ENCODE data around the gene PRAMEF11. TPM values are rescaled to one million over a fixed set of nuclear protein-coding genes. Genes with fewer than 3 reads are reported as not detected.
"Not testable (repeated sequence)": the region's sequence is repeated elsewhere in the genome, so short reads cannot be mapped to it uniquely, and the experiment has no call there.

The PRAMEF11 gene
- total and polyA plus RNA-seq, 10 of the 15 experiments (the other 5 are each of a cell fraction or from before 2014, with no cell fraction given): not detected

DNA sequence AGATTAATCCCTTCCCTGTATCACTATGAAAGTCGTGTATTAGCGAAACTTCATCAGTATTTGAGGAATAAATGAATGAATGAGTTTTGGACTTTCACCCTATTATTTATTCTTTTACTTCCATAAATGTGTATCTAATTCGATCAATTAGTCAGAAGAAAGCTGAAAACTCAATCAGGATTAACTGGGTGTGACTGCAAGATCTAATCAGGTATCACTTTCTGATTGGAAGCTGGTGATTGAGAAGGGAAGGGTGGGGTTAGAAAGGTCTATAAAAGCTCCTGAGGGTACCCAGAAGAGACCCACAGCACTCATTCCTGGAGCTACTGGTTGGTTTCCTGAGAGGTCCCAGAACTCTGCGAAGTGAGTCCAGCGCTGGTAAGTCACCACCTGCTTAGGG is 40.1 kb downstream of the PRAMEF11 start, which contains the start of gene PRAMEF1:
PRAMEF1 (plus strand) TSS at position 301 of the 400 bp plus-strand sequence. CDS start 1,831 bp downstream, outside the sequence.
- POLR2A ChIA-PET; BruUV-seq (replicated peaks); H3K79me2 ChIP-seq (ENCODE audit: control insufficient read depth, insufficient read depth, low read length); CTCF ChIA-PET; H3K4me3 ChIP-seq; in situ Hi-C loops (cut with MboI); H3K9me3 ChIP-seq (replicated peaks; ENCODE audit: control insufficient read depth, insufficient read depth, low read length); H3K27me3 ChIP-seq (replicated peaks in 1 of 2; ENCODE audit: control insufficient read depth in 2 of 2, insufficient read depth in 2 of 2, low read length in 1 of 2); DNase-seq (ENCODE audit: low read depth, low spot score); RAD21 ChIA-PET (ENCODE audit: unreplicated experiment); FAIRE-seq; SMC1A ChIA-PET (ENCODE audit: uncharacterized antibody, unreplicated experiment); intact Hi-C loops (cut with micrococcal nuclease; ENCODE audit: unreplicated experiment); H3K9ac ChIP-seq (ENCODE audit: control insufficient read depth, insufficient read depth, low read length); H3K4me1 ChIP-seq (ENCODE audit: control insufficient read depth, insufficient read depth, low read length); H4K20me1 ChIP-seq (ENCODE audit: control insufficient read depth, insufficient read depth); ATAC-seq; H3K36me3 ChIP-seq (ENCODE audit: control insufficient read depth in 2 of 2, insufficient read depth in 2 of 2, low read length in 1 of 2); H3K27ac ChIP-seq (ENCODE audit: control insufficient read depth, insufficient read depth); H2AFZ ChIP-seq (ENCODE audit: control insufficient read depth, low read depth, low read length); H3K4me2 ChIP-seq (ENCODE audit: control insufficient read depth, insufficient read depth): not testable (repeated sequence)
- 29% methylated on average over 4 of the region's 5 CpGs for WGBS (ENCODE audit: insufficient coverage, insufficient replicate concordance, low lambda C conversion rate, missing lambda C conversion rate)

GRCh38 chr1:12784729-12785128 is 46.5 kb downstream of the PRAMEF11 start:
- DNase-seq (ENCODE audit: low read depth, low spot score); POLR2A ChIA-PET; intact Hi-C loops (cut with micrococcal nuclease; ENCODE audit: unreplicated experiment); H3K4me1 ChIP-seq (ENCODE audit: control insufficient read depth, insufficient read depth, low read length); H3K79me2 ChIP-seq (ENCODE audit: control insufficient read depth, insufficient read depth, low read length); H3K4me3 ChIP-seq; H4K20me1 ChIP-seq (ENCODE audit: control insufficient read depth, insufficient read depth); H3K9me3 ChIP-seq (replicated peaks; ENCODE audit: control insufficient read depth, insufficient read depth, low read length); H3K36me3 ChIP-seq (ENCODE audit: control insufficient read depth in 2 of 2, insufficient read depth in 2 of 2, low read length in 1 of 2); BruUV-seq (replicated peaks); FAIRE-seq; CTCF ChIA-PET; H3K27me3 ChIP-seq (replicated peaks in 1 of 2; ENCODE audit: control insufficient read depth in 2 of 2, insufficient read depth in 2 of 2, low read length in 1 of 2); H3K9ac ChIP-seq (ENCODE audit: control insufficient read depth, insufficient read depth, low read length); in situ Hi-C loops (cut with MboI); RAD21 ChIA-PET (ENCODE audit: unreplicated experiment); H3K27ac ChIP-seq (ENCODE audit: control insufficient read depth, insufficient read depth); H2AFZ ChIP-seq (ENCODE audit: control insufficient read depth, low read depth, low read length); H3K4me2 ChIP-seq (ENCODE audit: control insufficient read depth, insufficient read depth); SMC1A ChIA-PET (ENCODE audit: uncharacterized antibody, unreplicated experiment); ATAC-seq: not testable (repeated sequence)
- WGBS (ENCODE audit: insufficient coverage, insufficient replicate concordance, low lambda C conversion rate, missing lambda C conversion rate): 71% methylated on average over 7 of the region's 8 CpGs

- H3K79me2 ChIP-seq (ENCODE audit: control insufficient read depth, insufficient read depth, low read length); H3K4me1 ChIP-seq (ENCODE audit: control insufficient read depth, insufficient read depth, low read length); DNase-seq (ENCODE audit: low read depth, low spot score); CTCF ChIA-PET; FAIRE-seq; H2AFZ ChIP-seq (ENCODE audit: control insufficient read depth, low read depth, low read length); H3K9ac ChIP-seq (ENCODE audit: control insufficient read depth, insufficient read depth, low read length); in situ Hi-C loops (cut with MboI); H3K9me3 ChIP-seq (replicated peaks; ENCODE audit: control insufficient read depth, insufficient read depth, low read length); H3K36me3 ChIP-seq (ENCODE audit: control insufficient read depth in 2 of 2, insufficient read depth in 2 of 2, low read length in 1 of 2); POLR2A ChIA-PET; intact Hi-C loops (cut with micrococcal nuclease; ENCODE audit: unreplicated experiment); H3K27me3 ChIP-seq (replicated peaks in 1 of 2; ENCODE audit: control insufficient read depth in 2 of 2, insufficient read depth in 2 of 2, low read length in 1 of 2); SMC1A ChIA-PET (ENCODE audit: uncharacterized antibody, unreplicated experiment); ATAC-seq; H4K20me1 ChIP-seq (ENCODE audit: control insufficient read depth, insufficient read depth); H3K4me3 ChIP-seq; H3K27ac ChIP-seq (ENCODE audit: control insufficient read depth, insufficient read depth); BruUV-seq (replicated peaks); H3K4me2 ChIP-seq (ENCODE audit: control insufficient read depth, insufficient read depth); RAD21 ChIA-PET (ENCODE audit: unreplicated experiment): not testable (repeated sequence)
- 42% methylated on average over 6 of the region's 7 CpGs for WGBS (ENCODE audit: insufficient coverage, insufficient replicate concordance, low lambda C conversion rate, missing lambda C conversion rate)
Measured at GRCh38 chr1:12783783-12784182, 47.4 kb downstream of the PRAMEF11 start.

GRCh38 chr1:12781488-12781887 is 49.7 kb downstream of the PRAMEF11 start:
- DNase-seq (ENCODE audit: low read depth, low spot score); H3K27me3 ChIP-seq (replicated peaks in 1 of 2; ENCODE audit: control insufficient read depth in 2 of 2, insufficient read depth in 2 of 2, low read length in 1 of 2); RAD21 ChIA-PET (ENCODE audit: unreplicated experiment); in situ Hi-C loops (cut with MboI); POLR2A ChIA-PET; H3K36me3 ChIP-seq (ENCODE audit: control insufficient read depth in 2 of 2, insufficient read depth in 2 of 2, low read length in 1 of 2); H3K9ac ChIP-seq (ENCODE audit: control insufficient read depth, insufficient read depth, low read length); SMC1A ChIA-PET (ENCODE audit: uncharacterized antibody, unreplicated experiment); intact Hi-C loops (cut with micrococcal nuclease; ENCODE audit: unreplicated experiment); H2AFZ ChIP-seq (ENCODE audit: control insufficient read depth, low read depth, low read length); H3K9me3 ChIP-seq (replicated peaks; ENCODE audit: control insufficient read depth, insufficient read depth, low read length); BruUV-seq (replicated peaks); H3K4me2 ChIP-seq (ENCODE audit: control insufficient read depth, insufficient read depth); CTCF ChIA-PET; H4K20me1 ChIP-seq (ENCODE audit: control insufficient read depth, insufficient read depth); FAIRE-seq; H3K27ac ChIP-seq (ENCODE audit: control insufficient read depth, insufficient read depth); H3K4me1 ChIP-seq (ENCODE audit: control insufficient read depth, insufficient read depth, low read length); ATAC-seq; H3K79me2 ChIP-seq (ENCODE audit: control insufficient read depth, insufficient read depth, low read length); H3K4me3 ChIP-seq: not testable (repeated sequence)
- WGBS (ENCODE audit: insufficient coverage, insufficient replicate concordance, low lambda C conversion rate, missing lambda C conversion rate): 75% methylated on average over 4 of the region's 5 CpGs

Data from GM12878 (cell line).